Stimulated activated CD8-positive, alpha-beta memory T cell treated with anti-CD3 and anti-CD28 coated beads, Interleukin-7, amount 100 ng/mL, for 1 hour (primary cell): ENCODE measurements around the gene CLDND2.
A peak's percentile ranks its signal among the peaks of the same experiment; 100 is the strongest.
"Not testable (repeated sequence)": the region's sequence is repeated elsewhere in the genome, so short reads cannot be mapped to it uniquely, and the experiment has no call there.

Source experiments
- DNase-seq, 2 donors: peaks; one replicate each; pipeline ENCODE4 v3.0.0-alpha.2; 2020; ENCODE audit warnings: low read depth in 2 of 2

CLDND2 gene

DNA sequence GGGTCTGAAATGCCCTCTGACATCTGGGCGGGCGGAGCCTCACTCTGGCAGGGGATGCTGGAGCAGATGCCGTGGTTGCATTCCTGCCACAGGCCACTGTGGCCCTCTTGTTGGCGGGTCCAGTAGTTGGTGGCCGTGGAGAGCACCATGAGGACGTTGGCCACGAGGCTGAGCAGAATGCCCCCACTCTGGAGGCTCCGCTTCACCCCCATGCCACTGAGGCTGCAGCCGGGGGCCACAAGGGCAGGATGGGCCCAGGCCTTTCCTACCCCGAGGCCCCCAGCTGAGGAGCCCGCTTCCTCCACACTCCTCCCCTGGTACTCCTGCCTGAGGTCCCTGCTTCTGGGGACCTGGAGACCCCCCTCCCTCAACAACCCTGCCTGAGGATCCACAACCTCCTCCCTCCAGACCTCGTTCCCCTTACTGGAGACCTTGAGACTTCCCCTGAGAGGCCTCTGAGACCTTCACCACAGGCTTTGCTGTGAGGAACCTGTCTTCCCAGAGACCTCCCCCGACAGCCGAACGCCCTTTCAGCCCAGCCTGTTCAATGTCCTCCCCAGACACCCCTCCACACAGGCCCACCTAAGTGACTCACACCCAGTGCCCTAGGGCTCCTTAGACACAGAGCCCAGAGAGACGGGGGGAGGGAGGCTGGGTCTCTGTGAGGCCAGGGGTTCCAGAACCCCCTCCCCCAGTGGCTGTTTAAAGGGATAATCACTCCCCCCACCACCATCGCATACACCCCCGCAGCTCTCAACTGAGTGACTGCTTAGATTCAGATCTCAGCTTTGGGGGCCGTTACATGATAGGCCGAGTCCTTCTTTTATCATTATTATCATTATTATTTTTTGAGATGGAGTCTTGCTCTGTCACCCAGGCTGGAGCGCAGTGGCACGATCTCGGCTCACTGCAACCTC lies at the start of gene CLDND2:
Gene CLDND2 (minus strand): TSS at position 638 of the 917 bp plus-strand sequence. CDS start 426 bp downstream, at position 212.
- peak in 1 of 2 donors; percentile 21 for DNase-seq

- no peak for DNase-seq
Observed at GRCh38 chr19:51417810-51418157, 49.0 kb upstream of the CLDND2 start.

DNA sequence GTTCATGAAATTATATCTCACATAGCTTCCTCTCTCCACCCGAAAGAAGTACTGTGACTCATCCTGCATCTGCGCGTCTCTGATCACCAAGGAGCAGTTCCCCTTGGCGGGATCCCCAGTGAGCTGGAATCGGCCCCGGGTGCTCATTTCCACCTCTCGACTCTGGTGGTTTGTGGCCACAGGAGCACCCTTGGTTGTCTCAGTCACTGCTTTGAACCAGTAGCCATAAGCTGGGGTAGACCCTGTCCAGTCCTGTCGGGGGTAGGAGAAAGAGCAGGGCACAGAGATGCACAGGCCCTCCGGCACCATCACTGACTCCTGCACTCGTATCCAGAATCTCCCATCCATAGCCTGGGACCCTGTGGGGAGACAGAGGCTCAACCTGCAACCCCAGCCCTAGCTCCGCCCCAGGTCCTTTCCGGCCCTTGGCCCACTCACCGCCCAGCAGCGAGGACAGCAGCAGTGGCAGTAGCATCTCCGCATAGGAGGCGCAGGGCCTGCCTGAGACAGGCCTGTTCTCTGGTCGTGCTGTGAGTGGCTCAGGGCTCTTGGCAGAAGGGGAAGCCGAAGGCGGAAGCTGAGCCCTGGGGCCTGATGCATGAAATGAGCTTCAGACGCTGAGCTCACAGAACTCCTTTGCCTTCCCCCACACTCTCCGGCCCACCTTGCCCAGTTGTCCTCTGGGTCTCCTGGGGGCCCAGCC lies 48.5 kb upstream of the CLDND2 start, which contains the start of gene SIGLEC10:
Gene SIGLEC10 (minus strand): TSS at position 536 of the 703 bp plus-strand sequence. CDS start 61 bp downstream, at position 475.
- DNase-seq: no peak

DNA sequence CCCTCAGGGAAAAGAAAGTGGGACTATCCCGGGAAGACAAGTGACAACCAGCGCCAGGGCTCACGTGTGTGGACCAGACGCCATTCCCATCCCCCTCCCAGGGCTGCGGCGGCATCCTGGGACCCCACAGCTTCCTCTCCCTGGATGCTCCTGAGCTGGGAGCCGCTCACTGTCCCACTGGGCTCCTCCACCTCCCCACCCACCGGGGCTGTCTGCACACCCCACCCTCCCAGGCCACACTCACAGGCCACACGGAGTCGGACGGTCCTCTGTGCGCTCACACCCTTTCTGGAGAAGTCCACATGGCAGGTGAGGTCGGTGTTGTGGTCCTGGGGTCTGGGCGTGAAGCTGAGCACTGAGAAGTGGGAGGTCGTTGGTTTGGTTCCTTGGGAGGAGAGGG lies 47.6 kb upstream of the CLDND2 start:
- not testable (repeated sequence) for DNase-seq

DNA sequence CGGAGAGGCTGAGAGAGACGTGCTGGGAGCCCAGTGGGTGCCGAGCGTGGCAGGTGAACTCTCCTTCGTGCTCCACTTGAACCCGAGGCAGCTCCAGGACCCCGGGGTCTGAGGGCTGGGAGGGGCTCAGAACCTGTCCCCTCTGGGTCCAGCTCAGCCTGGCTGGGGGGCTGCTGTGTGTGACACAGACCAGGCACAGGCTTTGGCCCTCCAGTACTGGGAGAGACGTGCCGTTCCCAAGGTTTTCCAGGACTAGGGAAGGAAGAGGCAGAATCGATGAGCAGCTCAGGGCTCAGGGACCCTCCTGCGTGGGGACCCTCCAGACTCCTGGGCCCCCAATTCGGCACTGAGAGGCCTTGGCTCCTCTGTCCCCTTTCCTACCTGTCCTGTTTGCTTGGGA lies 46.4 kb upstream of the CLDND2 start:
- DNase-seq: no peak

- DNase-seq: no peak
Observed at GRCh38 chr19:51410950-51411748, 42.3 kb upstream of the CLDND2 start.

DNA sequence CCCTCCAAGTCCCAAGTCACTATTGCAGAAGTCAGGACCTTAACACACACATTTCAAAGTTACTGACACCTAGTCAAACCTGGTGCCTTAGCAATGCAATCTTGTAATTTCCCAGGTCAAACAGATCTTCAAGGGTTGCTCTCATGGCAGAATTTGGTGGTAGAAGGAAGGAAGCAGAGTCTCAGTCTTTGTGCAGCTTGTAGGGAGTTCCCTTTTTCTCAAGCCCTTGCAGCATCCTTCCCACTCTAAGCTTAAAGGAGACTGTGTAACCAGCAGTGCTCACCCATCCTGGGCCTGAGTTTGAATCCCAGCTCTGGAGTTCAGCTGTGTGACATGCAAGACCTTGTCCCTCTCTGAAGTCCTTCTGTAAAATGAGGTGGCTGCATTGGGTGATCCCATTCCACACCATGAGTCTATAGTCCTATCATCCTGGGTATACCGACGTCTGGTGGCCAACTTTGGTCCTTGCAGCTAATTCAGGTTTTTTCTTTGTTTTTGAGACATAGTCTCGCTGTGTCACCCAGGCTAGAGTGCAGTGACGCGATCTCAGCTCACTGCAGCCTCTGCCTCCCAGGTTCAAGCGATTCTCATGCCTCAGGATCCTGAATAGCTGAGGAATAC lies 38.8 kb upstream of the CLDND2 start:
- no peak for DNase-seq

DNA sequence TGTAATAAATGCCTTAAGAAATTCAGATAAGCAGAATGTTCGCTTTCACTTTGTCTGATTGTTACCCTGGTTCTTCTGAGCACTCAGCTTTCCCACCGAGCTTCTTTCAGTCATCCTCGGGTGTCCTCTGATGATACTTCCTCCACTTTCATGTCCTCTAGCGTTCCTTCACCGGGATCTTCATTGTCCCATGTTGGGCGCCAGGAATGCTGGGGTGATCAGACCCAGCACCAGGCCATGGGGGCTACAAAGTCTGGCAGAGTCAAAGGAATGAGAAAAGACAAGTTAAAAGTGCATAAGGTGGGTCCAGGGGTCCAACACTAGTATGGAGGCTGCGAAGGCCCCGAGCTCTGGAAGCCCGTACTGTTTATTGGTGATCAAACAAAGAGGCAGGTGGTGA lies 33.3 kb upstream of the CLDND2 start:
- no peak for DNase-seq

GRCh38 chr19:51399936-51400335 lies 31.1 kb upstream of the CLDND2 start:
- DNase-seq: not testable (repeated sequence)

GRCh38 chr19:51399231-51399630 lies 30.4 kb upstream of the CLDND2 start:
- DNase-seq: no peak

GRCh38 chr19:51398096-51398704 lies 29.4 kb upstream of the CLDND2 start:
- no peak for DNase-seq

DNA sequence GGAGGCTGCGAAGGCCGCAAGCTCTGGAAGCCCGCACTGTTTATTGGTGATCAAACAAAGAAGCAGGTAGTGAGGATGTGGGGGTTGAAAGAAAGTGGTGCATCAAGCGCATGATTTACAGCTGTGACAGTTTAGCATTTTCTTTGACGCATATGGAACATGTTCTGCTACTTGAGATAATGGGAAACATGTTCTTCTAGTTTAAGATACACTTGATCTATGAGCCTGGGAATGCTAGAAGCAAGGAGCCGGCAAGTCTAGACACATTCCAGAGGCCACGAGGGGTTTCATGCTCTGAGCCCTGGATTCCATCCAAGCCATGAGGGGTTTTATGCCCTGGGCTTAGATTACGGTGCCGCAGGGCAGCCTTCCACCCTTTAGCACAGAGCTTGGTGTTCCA lies 28.6 kb upstream of the CLDND2 start:
- not testable (repeated sequence) for DNase-seq

GRCh38 chr19:51396175-51396574 lies 27.4 kb upstream of the CLDND2 start:
- no peak for DNase-seq

GRCh38 chr19:51394050-51394836 lies 25.4 kb upstream of the CLDND2 start:
- DNase-seq: peak; percentile 70 to 71

- no peak for DNase-seq
Observed at GRCh38 chr19:51392701-51393100, 23.9 kb upstream of the CLDND2 start.

DNA sequence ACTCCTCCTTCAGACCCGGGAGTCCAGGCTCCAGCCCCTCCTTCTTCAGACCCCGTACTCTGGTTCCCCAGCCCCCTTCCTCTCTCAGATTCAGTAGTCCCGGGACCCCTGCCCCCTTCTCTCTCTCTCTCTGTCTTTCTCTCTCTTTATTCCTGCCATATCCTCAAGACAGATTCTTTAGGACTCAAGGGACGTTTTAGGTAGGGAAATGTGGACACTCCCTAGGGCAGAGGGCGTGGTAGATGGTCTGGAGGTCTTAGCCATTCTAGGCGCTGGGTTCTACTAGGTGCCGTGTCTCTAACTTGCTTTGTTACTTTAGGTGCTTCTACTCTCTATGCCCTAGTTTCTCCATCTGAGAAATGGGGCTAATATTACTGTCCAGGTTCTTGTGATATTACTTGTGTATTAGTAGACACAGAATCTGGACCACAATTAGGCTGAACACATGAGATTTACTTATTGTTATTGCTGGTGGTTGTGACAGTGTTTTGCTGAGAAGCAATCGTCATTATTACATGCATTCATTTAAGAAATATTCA lies 22.3 kb upstream of the CLDND2 start:
- no peak for DNase-seq

- DNase-seq: no peak
Observed at GRCh38 chr19:51389143-51389542, 20.3 kb upstream of the CLDND2 start.

DNA sequence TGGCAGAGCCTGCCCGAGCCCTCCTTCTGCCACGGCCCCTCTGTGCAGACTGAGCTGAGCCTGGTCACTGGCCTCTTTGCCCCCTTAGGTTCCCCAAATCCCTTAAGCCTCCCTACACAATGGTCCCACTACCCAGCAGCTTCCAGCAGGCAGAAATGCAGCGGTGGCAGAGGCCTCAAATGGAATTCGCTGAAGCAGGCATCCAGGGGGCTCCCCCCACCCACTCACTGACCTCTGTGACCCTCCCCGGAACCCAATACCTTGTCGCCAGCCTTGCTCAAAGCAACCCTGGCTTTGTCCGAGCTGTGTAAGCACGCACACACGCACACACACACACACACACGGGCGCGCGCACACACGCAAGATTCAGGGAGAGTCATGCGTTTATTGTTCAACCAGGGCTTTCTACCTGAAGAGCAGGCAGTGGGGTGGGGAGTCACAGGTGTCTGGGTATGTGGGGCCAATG lies 19.2 kb upstream of the CLDND2 start, which contains the start of gene LIM2:
Gene LIM2 (minus strand): TSS at position 51 of the 466 bp plus-strand sequence. CDS start 531 bp downstream, outside the sequence.
- DNase-seq: no peak

GRCh38 chr19:51386882-51387520 lies 18.2 kb upstream of the CLDND2 start:
- no peak for DNase-seq
